Activated naive CD8-positive, alpha-beta T cell treated with anti-CD3 and anti-CD28 coated beads for 36 hours (primary cell): ENCODE data around the gene KMT2E. TPM values are rescaled to one million over a fixed set of nuclear protein-coding genes. Genes with fewer than 3 reads are reported as not detected.
"Not testable (repeated sequence)": the region's sequence is repeated elsewhere in the genome, so short reads cannot be mapped to it uniquely, and the experiment has no call there.

Experiments
- DNase-seq: peaks from one replicate; pipeline ENCODE4 v3.0.0; 2021
- H3K27ac Mint-ChIP-seq: one replicate; pipeline ENCODE4 v1.8.0; 2022; ENCODE audit warnings: mild to moderate bottlenecking, moderate library complexity, mixed read lengths
- H3K27me3 Mint-ChIP-seq: one replicate; pipeline ENCODE4 v1.8.0; 2022; ENCODE audit warnings: mild to moderate bottlenecking, mixed read lengths
- H3K36me3 Mint-ChIP-seq: one replicate; pipeline ENCODE4 v1.8.0; 2021; ENCODE audit warnings: mild to moderate bottlenecking, mixed read lengths
- H3K4me1 Mint-ChIP-seq: one replicate; pipeline ENCODE4 v1.8.0; 2021; ENCODE audit warnings: mixed read lengths
- H3K4me3 Mint-ChIP-seq: one replicate; pipeline ENCODE4 v1.8.0; 2022; ENCODE audit warnings: mild to moderate bottlenecking, moderate library complexity, mixed read lengths
- H3K9me3 Mint-ChIP-seq: one replicate; pipeline ENCODE4 v1.8.0; 2022; ENCODE audit warnings: mixed read lengths
- total RNA-seq, 2 experiments: library from RNA; stranded (reverse); gene quantifications; one replicate each; pipeline ENCODE4 v1.2.3, GENCODE V29; 2021

The KMT2E gene
- total RNA-seq, 2 experiments from 2014 or later = 58.0 to 62.4 TPM

GRCh38 chr7:105021967-105022366 is 8.0 kb downstream of the KMT2E start:
- Mint-ChIP-seq H3K27me3 (no peaks in the 10 kb centered on the region), H3K27ac (peak overlapping the region; percentile 34), H3K4me1 (peaks cover 74% of the 10 kb centered on the region), H3K4me3 (no peak overlapping the region), H3K36me3 (peaks cover 31% of the 10 kb centered on the region), H3K9me3 (no peaks in the 10 kb centered on the region)
- DNase-seq = no peak

- no peaks in the 10 kb centered on the region for H3K27me3 Mint-ChIP-seq
- no peak overlapping the region for H3K27ac Mint-ChIP-seq
- H3K9me3 Mint-ChIP-seq = no peaks in the 10 kb centered on the region
- H3K4me1 Mint-ChIP-seq = peaks cover 74% of the 10 kb centered on the region
- no peak overlapping the region for H3K4me3 Mint-ChIP-seq
- peaks cover 26% of the 10 kb centered on the region for H3K36me3 Mint-ChIP-seq
- no peak for DNase-seq
These were observed 8.5 kb downstream of the KMT2E start for GRCh38 chr7:105022458-105022857.

DNA sequence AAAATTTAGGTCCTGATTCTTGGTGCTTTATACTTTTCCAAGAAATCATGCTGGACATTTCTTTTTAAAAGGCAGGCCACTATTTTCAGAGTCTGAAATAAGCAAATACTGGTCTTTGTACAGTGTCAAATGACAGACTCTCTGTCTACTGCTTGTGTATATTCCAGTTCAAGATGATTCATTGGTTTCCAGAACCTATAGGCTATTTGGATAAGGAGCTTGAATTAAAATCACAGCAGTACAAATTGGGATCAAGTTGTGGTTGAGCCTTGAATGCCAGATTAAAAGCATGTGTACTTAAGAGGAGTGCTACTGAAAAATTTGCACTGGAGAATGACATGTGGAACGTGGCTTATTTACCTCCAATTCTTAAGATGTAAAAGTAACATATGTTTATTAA is 10.7 kb downstream of the KMT2E start:
- no peaks in the 10 kb centered on the region for H3K27me3 Mint-ChIP-seq
- no peak overlapping the region for H3K4me3 Mint-ChIP-seq
- no peaks in the 10 kb centered on the region for H3K9me3 Mint-ChIP-seq
- H3K27ac Mint-ChIP-seq = no peak overlapping the region
- DNase-seq = no peak
- peaks cover 82% of the 10 kb centered on the region for H3K4me1 Mint-ChIP-seq
- H3K36me3 Mint-ChIP-seq = peaks cover 39% of the 10 kb centered on the region

DNA sequence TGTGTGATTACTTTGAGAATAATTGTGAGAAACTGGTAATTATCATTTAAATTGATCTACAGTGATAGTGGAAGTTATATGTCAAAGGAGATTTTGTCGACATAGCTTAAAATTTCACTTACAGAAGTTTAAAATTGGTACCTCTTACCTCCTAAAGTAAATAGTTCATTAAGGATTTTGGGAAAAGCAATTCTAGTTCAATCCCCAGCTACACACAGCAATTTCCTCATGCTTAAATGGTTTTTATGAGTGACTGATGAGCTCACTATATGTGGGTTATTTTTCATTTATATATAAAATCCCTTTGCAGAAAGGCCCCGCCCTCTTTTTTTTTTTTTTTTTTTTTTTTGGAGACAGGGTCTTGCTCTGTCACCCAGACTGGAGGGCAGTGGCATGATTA is 12.7 kb downstream of the KMT2E start:
- no peaks in the 10 kb centered on the region for H3K27me3 Mint-ChIP-seq
- no peak for DNase-seq
- H3K36me3 Mint-ChIP-seq = peaks cover 44% of the 10 kb centered on the region
- H3K4me1 Mint-ChIP-seq = peaks cover 77% of the 10 kb centered on the region
- H3K4me3 Mint-ChIP-seq = no peak overlapping the region
- H3K27ac Mint-ChIP-seq = no peak overlapping the region
- H3K9me3 Mint-ChIP-seq = peaks cover 4% of the 10 kb centered on the region

GRCh38 chr7:105027176-105027853 is 13.3 kb downstream of the KMT2E start:
- no peak for DNase-seq
- peaks cover 46% of the 10 kb centered on the region for H3K36me3 Mint-ChIP-seq
- H3K4me1 Mint-ChIP-seq = peaks cover 75% of the 10 kb centered on the region
- H3K9me3 Mint-ChIP-seq = peaks cover 4% of the 10 kb centered on the region
- H3K27ac Mint-ChIP-seq = no peak overlapping the region
- H3K27me3 Mint-ChIP-seq = no peaks in the 10 kb centered on the region
- H3K4me3 Mint-ChIP-seq = no peak overlapping the region

- Mint-ChIP-seq H3K27me3 (no peaks in the 10 kb centered on the region), H3K27ac (no peak overlapping the region), H3K4me1 (peaks cover 72% of the 10 kb centered on the region), H3K9me3 (peaks cover 4% of the 10 kb centered on the region), H3K4me3 (no peak overlapping the region), H3K36me3 (peaks cover 41% of the 10 kb centered on the region)
- no peak for DNase-seq
These were observed 14.0 kb downstream of the KMT2E start for GRCh38 chr7:105028004-105028403.

DNA sequence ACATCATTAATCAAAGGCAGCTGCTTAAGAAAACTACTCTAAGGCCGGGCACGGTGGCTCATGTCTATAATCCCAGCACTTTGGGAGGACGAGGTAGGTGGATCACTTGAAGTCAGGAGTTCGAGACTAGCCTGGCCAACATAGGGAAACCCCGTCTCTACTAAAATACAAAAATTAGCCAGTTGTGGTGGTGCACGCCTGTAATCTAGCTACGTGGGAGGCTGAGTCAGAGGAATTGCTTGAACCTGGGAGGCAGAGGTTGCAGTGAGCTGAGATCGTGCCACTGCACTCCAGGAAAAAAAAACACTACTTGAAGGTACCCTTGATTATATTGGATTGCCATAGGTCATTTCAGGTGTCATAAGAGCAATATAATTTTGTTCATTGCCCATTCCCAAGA is 14.9 kb downstream of the KMT2E start:
- H3K4me1 Mint-ChIP-seq = peaks cover 69% of the 10 kb centered on the region

DNA sequence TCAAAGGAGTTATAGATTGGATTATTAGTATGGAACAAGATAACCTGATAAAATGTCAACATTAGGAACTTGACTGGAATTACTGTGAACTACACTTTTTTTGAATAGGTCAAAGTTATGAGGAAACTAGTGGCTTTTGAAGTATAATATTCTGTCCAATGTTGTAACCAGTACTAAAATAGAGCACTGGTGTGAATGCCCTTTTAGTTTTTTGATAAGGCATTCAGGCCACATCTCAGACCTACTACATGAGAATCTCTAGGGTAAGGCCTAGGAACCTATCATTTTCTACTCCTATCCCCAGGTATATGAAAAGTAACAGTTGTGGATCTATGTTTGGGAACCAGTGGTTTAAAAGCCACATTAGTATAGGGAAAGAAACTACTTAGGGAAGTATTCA is 16.4 kb downstream of the KMT2E start:
- Mint-ChIP-seq H3K9me3 (peaks cover 4% of the 10 kb centered on the region), H3K27me3 (no peaks in the 10 kb centered on the region), H3K27ac (peak overlapping the region; percentile 29), H3K36me3 (peaks cover 36% of the 10 kb centered on the region), H3K4me1 (peaks cover 62% of the 10 kb centered on the region), H3K4me3 (no peak overlapping the region)
- no peak for DNase-seq

More for the DNA sequence above, 14.9 kb downstream of the KMT2E start:
- peaks cover 42% of the 10 kb centered on the region for H3K36me3 Mint-ChIP-seq
- H3K27me3 Mint-ChIP-seq, H3K9me3 Mint-ChIP-seq, H3K4me3 Mint-ChIP-seq, DNase-seq, H3K27ac Mint-ChIP-seq: not testable (repeated sequence)

GRCh38 chr7:105032553-105033214 is 18.7 kb downstream of the KMT2E start:
- H3K4me1 Mint-ChIP-seq = peaks cover 58% of the 10 kb centered on the region
- DNase-seq = no peak
- H3K27ac Mint-ChIP-seq = no peak overlapping the region
- no peak overlapping the region for H3K4me3 Mint-ChIP-seq
- peaks cover 4% of the 10 kb centered on the region for H3K9me3 Mint-ChIP-seq
- no peaks in the 10 kb centered on the region for H3K27me3 Mint-ChIP-seq
- H3K36me3 Mint-ChIP-seq = peaks cover 44% of the 10 kb centered on the region

- DNase-seq = no peak
- peak overlapping the region; percentile 33 for H3K4me3 Mint-ChIP-seq
- peaks cover 54% of the 10 kb centered on the region for H3K4me1 Mint-ChIP-seq
- H3K36me3 Mint-ChIP-seq = peaks cover 27% of the 10 kb centered on the region
- no peaks in the 10 kb centered on the region for H3K27me3 Mint-ChIP-seq
- H3K9me3 Mint-ChIP-seq = peaks cover 4% of the 10 kb centered on the region
- H3K27ac Mint-ChIP-seq = no peak overlapping the region
These were observed 21.3 kb downstream of the KMT2E start for GRCh38 chr7:105035349-105035748.

GRCh38 chr7:105036217-105037168 is 22.5 kb downstream of the KMT2E start:
- H3K4me3 Mint-ChIP-seq = no peak overlapping the region
- no peak for DNase-seq
- H3K36me3 Mint-ChIP-seq = peaks cover 17% of the 10 kb centered on the region
- H3K27me3 Mint-ChIP-seq = no peaks in the 10 kb centered on the region
- peaks cover 55% of the 10 kb centered on the region for H3K4me1 Mint-ChIP-seq
- H3K27ac Mint-ChIP-seq = peak overlapping the region; percentile 51
- no peaks in the 10 kb centered on the region for H3K9me3 Mint-ChIP-seq

DNA sequence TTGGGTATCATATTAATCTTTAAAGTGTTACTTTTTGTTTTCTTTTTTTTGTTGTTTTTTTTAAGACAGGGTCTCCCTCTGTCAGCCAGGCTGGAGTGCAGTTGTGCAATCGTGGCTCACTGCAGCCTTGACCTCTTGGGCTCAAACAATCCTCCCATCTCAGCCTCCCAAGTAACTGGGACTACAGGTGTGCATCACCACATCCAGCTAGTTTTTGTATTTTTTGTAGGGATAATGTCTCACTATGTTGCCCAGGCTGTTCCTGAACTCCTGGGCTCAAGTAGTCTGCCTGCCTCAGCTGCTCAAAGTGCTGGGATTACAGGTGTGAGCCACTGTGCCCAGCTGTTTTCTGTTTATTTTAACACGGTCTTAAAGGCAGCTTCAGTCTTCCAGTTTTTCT is 23.3 kb downstream of the KMT2E start:
- Mint-ChIP-seq H3K27ac (peak overlapping the region; percentile 60), H3K9me3 (no peaks in the 10 kb centered on the region), H3K36me3 (peaks cover 14% of the 10 kb centered on the region), H3K4me3 (no peak overlapping the region), H3K4me1 (peaks cover 51% of the 10 kb centered on the region), H3K27me3 (no peaks in the 10 kb centered on the region)
- no peak for DNase-seq

- H3K27me3 Mint-ChIP-seq = no peaks in the 10 kb centered on the region
- DNase-seq = no peak
- H3K4me1 Mint-ChIP-seq = peaks cover 31% of the 10 kb centered on the region
- H3K27ac Mint-ChIP-seq = peak overlapping the region; percentile 17
- H3K36me3 Mint-ChIP-seq = peaks cover 11% of the 10 kb centered on the region
- H3K9me3 Mint-ChIP-seq = no peaks in the 10 kb centered on the region
- no peak overlapping the region for H3K4me3 Mint-ChIP-seq
These were observed 30.6 kb downstream of the KMT2E start for GRCh38 chr7:105044449-105045070.

DNA sequence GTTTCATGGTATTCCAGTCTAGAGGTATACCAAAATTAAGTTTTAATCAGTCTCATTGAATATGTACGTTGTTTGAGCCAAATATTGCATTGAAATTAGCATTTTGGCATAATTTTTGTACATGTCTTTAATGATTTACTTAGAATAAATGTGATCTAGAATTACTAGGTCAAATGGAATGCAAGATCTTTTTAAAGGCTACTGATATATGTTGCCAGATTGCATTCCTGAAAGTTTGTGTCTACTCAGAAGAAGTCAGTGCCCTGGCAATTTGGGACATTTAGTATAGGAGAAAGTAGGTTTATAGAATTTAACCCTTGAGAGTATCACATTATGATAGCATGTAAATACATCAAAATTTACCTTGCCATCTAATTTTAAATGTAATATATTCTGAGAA is 32.4 kb downstream of the KMT2E start:
- no peaks in the 10 kb centered on the region for H3K27me3 Mint-ChIP-seq
- no peaks in the 10 kb centered on the region for H3K9me3 Mint-ChIP-seq
- no peak overlapping the region for H3K4me3 Mint-ChIP-seq
- peaks cover 38% of the 10 kb centered on the region for H3K4me1 Mint-ChIP-seq
- no peak overlapping the region for H3K27ac Mint-ChIP-seq
- DNase-seq = no peak
- peaks cover 25% of the 10 kb centered on the region for H3K36me3 Mint-ChIP-seq

DNA sequence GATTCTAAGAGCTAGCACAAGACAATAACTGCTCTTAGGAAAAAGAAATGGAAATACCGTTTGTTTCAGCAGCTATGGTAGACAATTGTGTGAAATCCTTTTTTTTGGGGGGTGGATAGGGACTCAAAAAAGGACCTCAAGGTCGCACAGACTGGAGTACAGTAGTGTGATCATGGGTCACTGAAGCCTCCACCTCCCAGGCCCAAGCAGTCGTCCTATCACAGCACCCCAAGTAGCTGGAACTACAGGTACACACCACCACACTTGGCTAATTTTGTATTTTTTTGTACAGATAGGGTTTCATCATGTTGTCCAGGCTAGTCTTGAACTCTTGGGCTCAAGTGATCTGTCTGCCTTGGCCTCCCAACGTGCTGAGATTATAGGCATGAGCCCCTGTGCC is 33.9 kb downstream of the KMT2E start:
- no peak for DNase-seq
- Mint-ChIP-seq H3K27ac (no peak overlapping the region), H3K4me3 (no peak overlapping the region), H3K36me3 (peaks cover 31% of the 10 kb centered on the region), H3K27me3 (no peaks in the 10 kb centered on the region), H3K9me3 (no peaks in the 10 kb centered on the region), H3K4me1 (peaks cover 38% of the 10 kb centered on the region)
